ENCODE measurements around the gene TBC1D2B. TPM values are rescaled to one million over a fixed set of nuclear protein-coding genes. Genes with fewer than 3 reads are reported as not detected.
A peak's percentile ranks its signal among the peaks of the same experiment; 100 is the strongest.

Gene TBC1D2B
- total RNA-seq, 1 experiment from 2014 or later: 17.6 TPM

DNA sequence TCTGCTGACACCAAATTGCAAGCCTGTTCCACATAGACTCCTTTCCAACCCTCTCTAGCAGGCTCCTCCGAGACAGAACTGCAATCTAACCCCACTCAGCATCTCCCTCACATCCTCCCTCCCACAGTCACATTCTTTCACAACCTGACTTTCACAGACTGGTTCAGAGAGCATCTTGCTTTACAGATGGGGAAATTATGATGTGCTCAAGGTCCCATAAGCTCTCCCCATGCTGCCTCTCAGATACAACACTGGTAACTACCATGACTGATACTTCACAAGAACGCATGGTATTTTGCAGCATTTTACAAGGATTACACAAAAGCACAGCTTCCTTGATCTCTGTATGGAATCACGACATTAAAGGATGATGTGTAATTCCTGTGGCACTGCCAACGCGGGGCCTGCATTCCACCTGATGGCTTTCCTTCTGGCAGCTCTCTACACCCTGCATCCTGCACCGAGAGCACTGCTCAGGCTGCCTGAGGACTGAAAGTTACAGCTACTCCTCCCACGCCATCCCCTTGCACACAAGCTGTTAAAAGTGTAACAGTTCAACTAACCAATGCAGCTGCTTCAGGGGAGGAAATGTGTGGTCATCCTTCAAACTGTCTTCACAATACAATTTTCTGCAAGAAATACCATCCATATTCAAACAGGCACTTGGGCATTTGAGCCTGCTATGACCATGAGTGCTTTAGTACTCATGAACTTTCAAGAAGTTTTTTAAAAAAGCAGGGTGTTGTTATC is 27.6 kb downstream of the TBC1D2B start:
- no peak overlapping the region for H4K8ac ChIP-seq (replicated peaks; ENCODE audit: insufficient read length, low read depth, low read length)

More for the DNA sequence above, 27.6 kb downstream of the TBC1D2B start:
- Histone ChIP-seq H2BK120ac (ENCODE audit: low read depth, low read length, poor library complexity, severe bottlenecking) (no peak overlapping the region), H3K56ac (ENCODE audit: insufficient read length, low read depth, low read length) (no peak overlapping the region), H3K4me2 (ENCODE audit: insufficient read depth, insufficient read length, low read length) (no peak overlapping the region), H4K20me1 (ENCODE audit: control insufficient read depth, insufficient read depth, insufficient read length) (no peaks in the 10 kb centered on the region), H3K79me2 (ENCODE audit: insufficient read depth, low read length) (no peaks in the 10 kb centered on the region), H3K18ac (ENCODE audit: insufficient read length, low read depth, low read length) (no peak overlapping the region), H2BK15ac (ENCODE audit: low read depth, low read length) (no peak overlapping the region), H2AFZ (ENCODE audit: low read length) (no peak overlapping the region), H4K5ac (ENCODE audit: insufficient read length, low read depth, low read length) (no peak overlapping the region), H2BK20ac (ENCODE audit: low read depth, low read length, poor library complexity, severe bottlenecking) (no peak overlapping the region), H3K14ac (ENCODE audit: insufficient read depth, low read length) (no peak overlapping the region; the same call in 1 of the 2 replicates), H3K27ac (ENCODE audit: insufficient read length, low read depth, low read length) (no peak overlapping the region), H4K91ac (ENCODE audit: insufficient read length, low read depth, low read length) (no peak overlapping the region), H3T11ph (ENCODE audit: low read length) (no peak overlapping the region), H2AK5ac (ENCODE audit: insufficient read length, low read length) (no peak overlapping the region), H3K23ac (ENCODE audit: insufficient read length, low read depth, low read length) (no peak overlapping the region), H3K79me1 (ENCODE audit: insufficient read depth, low read depth, low read length, poor library complexity, severe bottlenecking) (no peaks in the 10 kb centered on the region), H3K4me1 (ENCODE audit: insufficient read depth, low read length) (no peaks in the 10 kb centered on the region; the same call in 1 of the 2 replicates), H3K9me3 (ENCODE audit: control insufficient read depth, low read depth, low read length) (no peaks in the 10 kb centered on the region), H3K9ac (ENCODE audit: extremely low read depth, insufficient read length, low read length) (no peak overlapping the region), H2BK5ac (ENCODE audit: insufficient read length, low read length) (no peak overlapping the region), H2BK12ac (ENCODE audit: insufficient read length, low read depth, low read length) (no peak overlapping the region), H3K23me2 (ENCODE audit: insufficient read length, low read depth, low read length, poor library complexity, severe bottlenecking) (no peaks in the 10 kb centered on the region), H3K27me3 (ENCODE audit: insufficient read depth, low read length) (no peaks in the 10 kb centered on the region), H3K4ac (ENCODE audit: low read depth, low read length) (no peak overlapping the region)
- no peaks in the 10 kb centered on the region for H3K9me3 Mint-ChIP-seq
- TF ChIP-seq, protein P1, sequence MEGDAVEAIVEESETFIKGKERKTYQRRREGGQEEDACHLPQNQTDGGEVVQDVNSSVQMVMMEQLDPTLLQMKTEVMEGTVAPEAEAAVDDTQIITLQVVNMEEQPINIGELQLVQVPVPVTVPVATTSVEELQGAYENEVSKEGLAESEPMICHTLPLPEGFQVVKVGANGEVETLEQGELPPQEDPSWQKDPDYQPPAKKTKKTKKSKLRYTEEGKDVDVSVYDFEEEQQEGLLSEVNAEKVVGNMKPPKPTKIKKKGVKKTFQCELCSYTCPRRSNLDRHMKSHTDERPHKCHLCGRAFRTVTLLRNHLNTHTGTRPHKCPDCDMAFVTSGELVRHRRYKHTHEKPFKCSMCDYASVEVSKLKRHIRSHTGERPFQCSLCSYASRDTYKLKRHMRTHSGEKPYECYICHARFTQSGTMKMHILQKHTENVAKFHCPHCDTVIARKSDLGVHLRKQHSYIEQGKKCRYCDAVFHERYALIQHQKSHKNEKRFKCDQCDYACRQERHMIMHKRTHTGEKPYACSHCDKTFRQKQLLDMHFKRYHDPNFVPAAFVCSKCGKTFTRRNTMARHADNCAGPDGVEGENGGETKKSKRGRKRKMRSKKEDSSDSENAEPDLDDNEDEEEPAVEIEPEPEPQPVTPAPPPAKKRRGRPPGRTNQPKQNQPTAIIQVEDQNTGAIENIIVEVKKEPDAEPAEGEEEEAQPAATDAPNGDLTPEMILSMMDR (conservative IDR thresholded peaks at IDR 0.05): no peak
- no CpG with 5 or more reads among the region's 7 CpGs for WGBS (ENCODE audit: extremely low coverage, insufficient read length, low lambda C conversion rate)
- no peaks in the 10 kb centered on the region; the same call in 1 of the 2 replicates for H3K27me3 Mint-ChIP-seq (ENCODE audit: low read depth)
- peaks cover 19 to 24% of the 10 kb centered on the region in 2 experiments for H3K4me1 Mint-ChIP-seq
- H3K36me3 Mint-ChIP-seq (ENCODE audit: insufficient read depth in 1 of 3, low read depth in 3 of 3): no peaks in the 10 kb centered on the region
- DNase-seq: no peak
- peak overlapping the region in 2 of 3 experiments; percentile 5 to 65; a peak in 1 of 7 replicates for H3K27ac Mint-ChIP-seq
- no peak overlapping the region; a peak in 1 of 5 replicates for H3K4me3 Mint-ChIP-seq

Data from H9 (cell line).